Gastroesophageal sphincter (tissue), 4 donors: ENCODE data around the gene ARSI. TPM values are rescaled to one million over a fixed set of nuclear protein-coding genes. Genes with fewer than 3 reads are reported as not detected.
A peak's percentile ranks its signal among the peaks of the same experiment; 100 is the strongest.

Experiments used
- ATAC-seq: fragments of 150-250 bp; one replicate; pipeline ENCODE4 v1.9.1; 2016; ENCODE audit warnings: mild to moderate bottlenecking, moderate library complexity
- H3K27ac ChIP-seq, 4 donors: fragments of 200-600 bp; sonication (generic) in 3 of 4; 1 replicate in 3 of 4; 2 replicates in 1 of 4; pipeline ENCODE4 v1.5.1; 2016 to 2019
- H3K27me3 ChIP-seq: fragments of 200-600 bp; sonication (generic); one replicate; pipeline ENCODE4 v1.5.1; 2019
- H3K36me3 ChIP-seq, 2 donors: fragments of 200-600 bp; sonication (generic); one replicate each; pipeline ENCODE4 v1.5.1; 2019; ENCODE audit warnings: control low read depth in 1 of 2
- H3K4me1 ChIP-seq, 3 donors: fragments of 200-600 bp; sonication (generic); 1 replicate in 2 of 3; 2 replicates in 1 of 3; pipeline ENCODE4 v1.5.1; 2016 to 2019; ENCODE audit warnings: control low read depth in 2 of 3
- H3K4me3 ChIP-seq, 2 donors: fragments of 200-600 bp; sonication (generic); one replicate each; pipeline ENCODE4 v1.5.1; 2019; ENCODE audit warnings: mild to moderate bottlenecking in 1 of 2, moderate library complexity in 1 of 2
- H3K9me3 ChIP-seq, 3 donors: fragments of 200-600 bp; sonication (generic); one replicate each; pipeline ENCODE4 v1.5.1; 2017 to 2019; ENCODE audit warnings: control low read depth in 2 of 3
- EP300 ChIP-seq: sonication (generic); formaldehyde crosslinking; IDR thresholded peaks from one replicate; pipeline ENCODE4 v1.6.1; 2017; ENCODE audit warnings: antibody characterized with exemption, mild to moderate bottlenecking
- POLR2A ChIP-seq, 2 donors: fragments of 450-650 bp; IDR thresholded peaks; one replicate each; pipeline ENCODE4 v1.6.1; 2017; ENCODE audit warnings: antibody characterized with exemption in 2 of 2, mild to moderate bottlenecking in 2 of 2, moderate library complexity in 1 of 2
- POLR2AphosphoS5 ChIP-seq: sonication (generic); formaldehyde crosslinking; IDR thresholded peaks from one replicate; pipeline ENCODE4 v1.6.1; 2017; ENCODE audit warnings: antibody characterized with exemption
- WGBS, 2 donors: methylation state at CpG; one replicate each; pipeline ENCODE4 v1.1.5; 2018; ENCODE audit warnings: low coverage in 1 of 2; 5-methylcytosine and 5-hydroxymethylcytosine counted together
- total RNA-seq, 4 donors: library from RNA; depleted of rRNA; stranded (reverse); fragments of >200 nt; gene quantifications; one replicate each; pipeline ENCODE4 v1.1.0, GENCODE V29; 2016
- TF ChIP-seq, protein P1 (sequence below), 4 experiments: fragments of 200-600 bp in 2 of 4; fragments of 450-650 bp in 2 of 4; sonication (generic) in 1 of 4; IDR thresholded peaks; one replicate each; pipeline ENCODE4 v1.5.1; 2017 to 2019; ENCODE audit warnings: antibody characterized with exemption in 4 of 4, mild to moderate bottlenecking in 2 of 4, moderate library complexity in 2 of 4

The ARSI gene
- total RNA-seq, 4 donors from 2014 or later = 3.1 to 11.6 (median 6.8) TPM

DNA sequence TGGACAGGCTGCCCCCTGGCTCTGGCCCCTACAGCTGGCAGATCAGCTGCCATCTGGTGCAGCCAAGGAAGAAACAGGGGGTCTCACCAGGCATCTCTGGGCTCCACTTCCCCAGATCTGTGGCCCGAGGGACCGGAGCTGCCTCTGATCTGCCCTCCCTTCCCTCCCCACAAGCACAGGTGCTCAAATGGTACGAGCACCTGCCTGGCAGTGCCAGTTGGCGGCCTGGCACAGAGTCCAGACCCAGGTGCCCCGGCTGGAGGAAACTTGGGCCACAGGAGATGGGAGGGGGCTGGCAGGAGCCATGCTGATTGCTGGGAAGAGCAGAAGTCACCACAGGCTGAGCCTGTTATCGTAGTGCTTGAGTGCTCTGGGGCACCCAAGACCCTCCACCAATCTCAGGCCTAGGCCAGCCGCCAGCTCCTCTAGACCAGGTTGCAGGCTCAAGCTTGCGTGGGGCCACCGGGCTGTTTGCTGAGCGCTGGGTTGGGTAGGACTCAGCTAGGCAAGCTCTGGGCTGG is 8.1 kb downstream of the ARSI start:
- Histone ChIP-seq H3K36me3 (peaks cover 0 to 12% of the 10 kb centered on the region in 2 donors), H3K4me1 (peaks cover 0 to 13% (median 6%) of the 10 kb centered on the region in 3 donors), H3K27ac (peak overlapping the region in 1 of 4 donors; percentile 7), H3K9me3 (no peaks in the 10 kb centered on the region), H3K4me3 (no peak overlapping the region), H3K27me3 (peaks cover 8% of the 10 kb centered on the region)
- TF ChIP-seq, protein P1, sequence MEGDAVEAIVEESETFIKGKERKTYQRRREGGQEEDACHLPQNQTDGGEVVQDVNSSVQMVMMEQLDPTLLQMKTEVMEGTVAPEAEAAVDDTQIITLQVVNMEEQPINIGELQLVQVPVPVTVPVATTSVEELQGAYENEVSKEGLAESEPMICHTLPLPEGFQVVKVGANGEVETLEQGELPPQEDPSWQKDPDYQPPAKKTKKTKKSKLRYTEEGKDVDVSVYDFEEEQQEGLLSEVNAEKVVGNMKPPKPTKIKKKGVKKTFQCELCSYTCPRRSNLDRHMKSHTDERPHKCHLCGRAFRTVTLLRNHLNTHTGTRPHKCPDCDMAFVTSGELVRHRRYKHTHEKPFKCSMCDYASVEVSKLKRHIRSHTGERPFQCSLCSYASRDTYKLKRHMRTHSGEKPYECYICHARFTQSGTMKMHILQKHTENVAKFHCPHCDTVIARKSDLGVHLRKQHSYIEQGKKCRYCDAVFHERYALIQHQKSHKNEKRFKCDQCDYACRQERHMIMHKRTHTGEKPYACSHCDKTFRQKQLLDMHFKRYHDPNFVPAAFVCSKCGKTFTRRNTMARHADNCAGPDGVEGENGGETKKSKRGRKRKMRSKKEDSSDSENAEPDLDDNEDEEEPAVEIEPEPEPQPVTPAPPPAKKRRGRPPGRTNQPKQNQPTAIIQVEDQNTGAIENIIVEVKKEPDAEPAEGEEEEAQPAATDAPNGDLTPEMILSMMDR (IDR thresholded peaks at IDR 0.05) = no peak
- TF ChIP-seq EP300 (no peak), POLR2A (IDR thresholded peaks at IDR 0.05) (no peak), POLR2AphosphoS5 (no peak)
- WGBS, 2 donors = 92% methylated on average over 2 of the region's 10 CpGs; no CpG with 5 or more reads in 1 of the 2 donors
- ATAC-seq = no peak

DNA sequence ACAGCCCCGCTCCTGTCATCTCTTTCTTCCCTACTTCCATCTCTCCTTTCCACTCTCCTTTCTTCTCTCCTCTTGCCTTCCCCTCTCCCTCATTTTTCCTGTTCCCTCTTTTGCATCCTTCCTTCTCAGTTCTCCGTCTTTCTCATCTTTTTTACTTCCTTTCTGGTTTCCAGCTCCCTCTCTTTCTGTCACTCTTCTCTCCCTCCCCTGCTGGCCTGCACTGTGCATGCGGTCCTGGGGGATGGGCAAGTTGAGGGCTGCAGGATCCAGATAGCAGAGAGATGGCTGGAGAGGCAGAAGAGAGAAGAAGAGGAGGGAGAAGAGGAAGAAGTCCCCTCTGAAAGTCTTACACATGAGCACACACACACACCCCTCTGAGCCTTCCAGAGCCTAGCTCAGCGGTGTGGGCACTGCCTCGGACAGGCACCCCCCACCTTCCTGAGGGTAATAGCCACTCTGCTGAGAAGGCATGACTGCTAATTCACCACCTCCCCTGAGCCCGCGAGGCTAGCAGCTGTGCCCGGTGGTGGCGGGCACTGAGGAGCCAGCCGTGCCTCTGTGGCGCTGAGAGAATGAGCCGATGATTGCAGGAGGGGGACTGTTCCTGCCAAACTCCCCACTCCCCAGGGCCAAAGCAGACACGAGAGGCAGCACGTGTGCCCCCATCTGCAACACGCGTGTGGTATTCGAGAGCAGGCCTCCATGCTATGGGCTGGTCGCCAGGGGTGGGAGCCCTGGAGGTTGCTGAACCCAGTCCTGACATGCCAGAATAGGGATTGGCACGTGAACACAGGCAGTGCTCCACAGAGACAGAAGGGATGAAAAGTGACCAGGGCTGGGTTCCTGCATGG is 9.4 kb downstream of the ARSI start:
- 71% methylated on average over 2 of the region's 19 CpGs; no CpG with 5 or more reads in 1 of the 2 donors for WGBS, 2 donors
- TF ChIP-seq POLR2AphosphoS5 (no peak), POLR2A (IDR thresholded peaks at IDR 0.05) (no peak), EP300 (no peak)
- TF ChIP-seq, protein P1 (IDR thresholded peaks at IDR 0.05) = no peak
- H3K4me1 ChIP-seq = peaks cover 0 to 9% (median 6%) of the 10 kb centered on the region in 3 donors
- no peaks in the 10 kb centered on the region for H3K9me3 ChIP-seq
- ATAC-seq = no peak
- no peak overlapping the region for H3K27ac ChIP-seq
- peaks cover 0 to 12% of the 10 kb centered on the region in 2 donors for H3K36me3 ChIP-seq
- H3K4me3 ChIP-seq = no peak overlapping the region
- peaks cover 11% of the 10 kb centered on the region for H3K27me3 ChIP-seq

DNA sequence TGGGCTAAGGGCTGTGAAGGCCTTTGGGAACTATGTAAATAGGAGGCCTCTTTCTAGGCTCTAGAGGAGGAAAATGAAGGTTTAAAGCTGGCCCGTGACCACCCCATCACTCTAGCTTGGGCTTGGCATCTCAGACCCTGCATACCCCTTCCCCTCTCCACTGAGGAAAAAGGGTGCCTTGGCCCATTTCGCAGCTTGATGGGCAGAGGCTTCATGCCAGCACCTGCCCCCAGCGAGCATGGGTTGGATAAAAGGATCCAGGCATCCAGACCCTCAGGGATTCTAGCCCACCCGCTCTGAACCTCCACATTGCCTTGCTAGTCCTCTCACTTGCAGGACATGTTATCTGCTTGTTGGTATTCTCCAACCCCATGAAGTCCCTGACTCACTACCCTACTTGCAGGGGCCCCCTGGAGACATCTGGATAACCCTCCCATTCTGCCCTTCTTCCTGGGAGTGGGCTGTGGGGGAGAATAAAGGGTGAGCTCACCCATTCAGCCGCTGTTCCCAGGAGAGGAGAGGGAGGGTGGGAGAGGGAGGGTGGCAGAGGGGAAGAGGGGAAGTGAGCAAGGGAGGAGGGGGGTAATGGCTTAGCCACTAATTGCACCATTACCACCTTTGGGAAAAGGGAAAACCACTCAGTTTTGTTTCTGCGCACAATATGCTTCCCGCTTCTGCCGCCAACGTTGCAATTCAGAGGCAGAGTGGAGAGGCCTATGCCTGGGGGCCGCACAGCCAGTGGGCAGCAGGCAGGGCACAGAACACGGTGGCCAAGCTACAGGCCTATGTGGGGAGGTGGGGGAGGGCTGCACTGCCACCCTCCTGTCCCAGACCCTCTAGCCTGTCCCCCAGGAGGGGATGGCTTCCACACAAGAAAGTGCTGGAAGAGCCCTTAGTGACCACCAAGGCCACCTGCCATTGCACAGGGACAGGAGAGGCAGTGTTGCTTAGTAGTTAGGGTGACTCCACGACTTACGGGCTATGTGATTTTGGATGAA is 11.0 kb downstream of the ARSI start:
- no peaks in the 10 kb centered on the region for H3K36me3 ChIP-seq
- H3K4me1 ChIP-seq = peaks cover 0 to 9% (median 6%) of the 10 kb centered on the region in 3 donors
- no peaks in the 10 kb centered on the region for H3K9me3 ChIP-seq
- H3K4me3 ChIP-seq = no peak overlapping the region
- no peak for TF ChIP-seq POLR2AphosphoS5
- no peak for TF ChIP-seq POLR2A (IDR thresholded peaks at IDR 0.05)
- TF ChIP-seq, protein P1 (IDR thresholded peaks at IDR 0.05) = no peak
- no peak for TF ChIP-seq EP300
- peaks cover 11% of the 10 kb centered on the region for H3K27me3 ChIP-seq
- H3K27ac ChIP-seq = no peak overlapping the region
- 93 to 94% methylated on average over 2 to 3 of the region's 13 CpGs for WGBS, 2 donors
- ATAC-seq = no peak

DNA sequence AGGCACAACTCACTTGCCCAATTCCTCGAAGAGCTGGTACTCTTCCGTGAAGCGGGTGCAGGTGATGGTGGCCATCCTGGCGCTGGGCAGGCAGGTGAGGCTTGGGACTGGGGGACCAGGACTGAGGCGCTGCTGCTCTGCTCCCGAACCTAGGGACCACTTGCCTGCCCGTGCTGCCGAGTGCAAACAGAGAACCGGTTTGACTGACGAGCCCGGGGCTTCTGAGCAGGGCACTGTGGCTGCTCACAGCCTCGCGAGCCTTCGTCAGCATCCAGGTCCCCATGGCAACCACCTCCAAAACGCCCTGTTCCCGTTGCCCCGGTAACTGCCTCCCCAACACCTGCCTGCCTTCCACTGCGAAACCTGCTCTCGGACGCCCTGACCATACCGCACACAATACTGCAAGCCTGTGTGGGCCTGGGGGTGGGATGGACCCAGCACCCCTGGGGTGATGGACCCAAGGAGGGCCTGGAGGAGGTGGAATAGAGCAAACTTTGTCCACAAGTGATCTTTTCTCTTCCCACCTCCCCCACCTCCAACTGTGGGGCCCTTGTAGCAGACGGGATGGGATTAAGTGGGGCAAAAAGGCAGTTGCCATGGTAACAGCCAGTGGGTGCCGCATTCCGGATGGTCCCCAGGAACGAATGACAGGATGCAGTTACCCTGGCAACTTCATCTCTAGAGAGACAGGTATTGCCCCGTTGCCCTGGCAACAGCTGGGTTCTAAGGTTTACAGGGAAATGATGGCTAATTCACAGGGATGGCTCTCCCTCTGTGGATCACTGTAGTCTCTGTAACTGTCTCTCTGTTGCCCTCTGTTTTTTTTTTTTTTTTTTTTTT is 12.9 kb downstream of the ARSI start, which contains the start of gene CAMK2A:
Gene CAMK2A, minus strand, starts transcription at position 223 of the 840 bp plus-strand sequence. Its CDS starts 148 bp downstream, at position 75.
- H3K4me1 ChIP-seq = peaks cover 0 to 2% (median under 1%) of the 10 kb centered on the region in 3 donors
- WGBS, 2 donors = 67 to 72% methylated on average over 4 to 5 of the region's 26 CpGs
- peaks cover 11% of the 10 kb centered on the region for H3K27me3 ChIP-seq
- H3K36me3 ChIP-seq = no peaks in the 10 kb centered on the region
- no peak for ATAC-seq
- TF ChIP-seq, protein P1 (IDR thresholded peaks at IDR 0.05) = no peak
- TF ChIP-seq POLR2A (IDR thresholded peaks at IDR 0.05) = no peak
- no peak within 1 kb of the TSS for H3K27ac ChIP-seq
- no peaks in the 10 kb centered on the region for H3K9me3 ChIP-seq
- H3K4me3 ChIP-seq = no peak within 1 kb of the TSS
